Measurements from ENCODE around the gene MYO18B.

Gene MYO18B

DNA sequence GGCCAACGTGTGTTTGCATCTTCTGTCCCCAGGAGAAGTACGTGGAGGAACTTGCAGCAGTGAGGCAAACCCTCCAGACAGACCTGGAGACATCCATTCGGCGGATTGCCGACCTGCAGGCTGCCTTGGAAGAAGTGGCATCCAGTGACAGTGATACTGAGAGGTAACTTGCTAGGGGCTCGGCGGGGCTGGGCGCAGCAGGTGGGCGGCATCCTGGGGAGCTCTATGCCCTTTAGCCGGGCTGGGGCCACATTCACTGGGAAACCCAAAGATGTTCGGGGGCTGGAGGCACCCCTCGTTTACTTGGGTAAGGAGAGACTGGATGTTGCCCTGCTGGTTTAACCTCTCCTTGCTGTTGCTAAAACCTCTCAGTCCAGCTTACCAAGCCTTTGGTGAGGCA is 250.3 kb downstream of the MYO18B start:
- TF ChIP-seq ARNTL (CRISPR knock-in tag; IDR thresholded peaks at IDR 0.05; ENCODE audit: borderline replicate concordance, low read depth) (no peak), TCF4 (CRISPR knock-in tag; IDR thresholded peaks at IDR 0.05; ENCODE audit: borderline replicate concordance) (no peak), BACH2 (CRISPR knock-in tag; IDR thresholded peaks at IDR 0.05; ENCODE audit: borderline replicate concordance) (no peak), ZC3H10 (CRISPR knock-in tag; IDR thresholded peaks at IDR 0.05) (no peak)
- TF ChIP-seq, protein P1, sequence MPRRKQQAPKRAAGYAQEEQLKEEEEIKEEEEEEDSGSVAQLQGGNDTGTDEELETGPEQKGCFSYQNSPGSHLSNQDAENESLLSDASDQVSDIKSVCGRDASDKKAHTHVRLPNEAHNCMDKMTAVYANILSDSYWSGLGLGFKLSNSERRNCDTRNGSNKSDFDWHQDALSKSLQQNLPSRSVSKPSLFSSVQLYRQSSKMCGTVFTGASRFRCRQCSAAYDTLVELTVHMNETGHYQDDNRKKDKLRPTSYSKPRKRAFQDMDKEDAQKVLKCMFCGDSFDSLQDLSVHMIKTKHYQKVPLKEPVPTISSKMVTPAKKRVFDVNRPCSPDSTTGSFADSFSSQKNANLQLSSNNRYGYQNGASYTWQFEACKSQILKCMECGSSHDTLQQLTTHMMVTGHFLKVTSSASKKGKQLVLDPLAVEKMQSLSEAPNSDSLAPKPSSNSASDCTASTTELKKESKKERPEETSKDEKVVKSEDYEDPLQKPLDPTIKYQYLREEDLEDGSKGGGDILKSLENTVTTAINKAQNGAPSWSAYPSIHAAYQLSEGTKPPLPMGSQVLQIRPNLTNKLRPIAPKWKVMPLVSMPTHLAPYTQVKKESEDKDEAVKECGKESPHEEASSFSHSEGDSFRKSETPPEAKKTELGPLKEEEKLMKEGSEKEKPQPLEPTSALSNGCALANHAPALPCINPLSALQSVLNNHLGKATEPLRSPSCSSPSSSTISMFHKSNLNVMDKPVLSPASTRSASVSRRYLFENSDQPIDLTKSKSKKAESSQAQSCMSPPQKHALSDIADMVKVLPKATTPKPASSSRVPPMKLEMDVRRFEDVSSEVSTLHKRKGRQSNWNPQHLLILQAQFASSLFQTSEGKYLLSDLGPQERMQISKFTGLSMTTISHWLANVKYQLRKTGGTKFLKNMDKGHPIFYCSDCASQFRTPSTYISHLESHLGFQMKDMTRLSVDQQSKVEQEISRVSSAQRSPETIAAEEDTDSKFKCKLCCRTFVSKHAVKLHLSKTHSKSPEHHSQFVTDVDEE (CRISPR knock-in tag; IDR thresholded peaks at IDR 0.05) = no peak
- no peak for ATAC-seq

DNA sequence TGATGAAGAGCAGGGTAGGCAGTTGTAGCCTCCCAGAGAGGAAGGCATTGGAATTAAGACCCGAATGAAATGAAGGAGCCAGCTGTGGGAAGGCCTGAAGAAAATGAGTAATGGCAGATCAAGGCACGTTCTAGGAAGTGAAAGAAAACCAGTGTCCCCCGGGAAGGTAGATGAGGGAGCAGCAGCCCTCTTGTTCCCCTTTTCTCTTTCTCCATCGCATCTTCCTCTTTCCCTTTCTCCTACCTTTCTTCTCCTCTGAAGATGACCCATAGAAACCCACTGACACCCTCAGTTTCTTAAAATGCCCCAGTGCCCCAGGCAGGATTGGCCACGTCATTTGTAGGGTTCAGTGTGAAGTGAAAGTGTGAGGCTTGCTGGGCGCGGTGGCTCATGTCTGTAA is 254.7 kb downstream of the MYO18B start:
- TF ChIP-seq, protein P2, sequence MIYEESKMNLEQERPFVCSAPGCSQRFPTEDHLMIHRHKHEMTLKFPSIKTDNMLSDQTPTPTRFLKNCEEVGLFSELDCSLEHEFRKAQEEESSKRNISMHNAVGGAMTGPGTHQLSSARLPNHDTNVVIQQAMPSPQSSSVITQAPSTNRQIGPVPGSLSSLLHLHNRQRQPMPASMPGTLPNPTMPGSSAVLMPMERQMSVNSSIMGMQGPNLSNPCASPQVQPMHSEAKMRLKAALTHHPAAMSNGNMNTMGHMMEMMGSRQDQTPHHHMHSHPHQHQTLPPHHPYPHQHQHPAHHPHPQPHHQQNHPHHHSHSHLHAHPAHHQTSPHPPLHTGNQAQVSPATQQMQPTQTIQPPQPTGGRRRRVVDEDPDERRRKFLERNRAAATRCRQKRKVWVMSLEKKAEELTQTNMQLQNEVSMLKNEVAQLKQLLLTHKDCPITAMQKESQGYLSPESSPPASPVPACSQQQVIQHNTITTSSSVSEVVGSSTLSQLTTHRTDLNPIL (CRISPR knock-in tag; IDR thresholded peaks at IDR 0.05; ENCODE audit: low read depth) = no peak
- TF ChIP-seq ZFP30 (CRISPR knock-in tag; IDR thresholded peaks at IDR 0.05) (no peak), ZNF8 (CRISPR knock-in tag; IDR thresholded peaks at IDR 0.05) (no peak), OSR1 (CRISPR knock-in tag; IDR thresholded peaks at IDR 0.05) (no peak), RARB (CRISPR knock-in tag; IDR thresholded peaks at IDR 0.05) (no peak), ARNTL (CRISPR knock-in tag; IDR thresholded peaks at IDR 0.05; ENCODE audit: borderline replicate concordance, low read depth) (no peak), ZNF70 (CRISPR knock-in tag; IDR thresholded peaks at IDR 0.05) (no peak), ISL1 (CRISPR knock-in tag; IDR thresholded peaks at IDR 0.05) (no peak)
- TF ChIP-seq, protein P3, sequence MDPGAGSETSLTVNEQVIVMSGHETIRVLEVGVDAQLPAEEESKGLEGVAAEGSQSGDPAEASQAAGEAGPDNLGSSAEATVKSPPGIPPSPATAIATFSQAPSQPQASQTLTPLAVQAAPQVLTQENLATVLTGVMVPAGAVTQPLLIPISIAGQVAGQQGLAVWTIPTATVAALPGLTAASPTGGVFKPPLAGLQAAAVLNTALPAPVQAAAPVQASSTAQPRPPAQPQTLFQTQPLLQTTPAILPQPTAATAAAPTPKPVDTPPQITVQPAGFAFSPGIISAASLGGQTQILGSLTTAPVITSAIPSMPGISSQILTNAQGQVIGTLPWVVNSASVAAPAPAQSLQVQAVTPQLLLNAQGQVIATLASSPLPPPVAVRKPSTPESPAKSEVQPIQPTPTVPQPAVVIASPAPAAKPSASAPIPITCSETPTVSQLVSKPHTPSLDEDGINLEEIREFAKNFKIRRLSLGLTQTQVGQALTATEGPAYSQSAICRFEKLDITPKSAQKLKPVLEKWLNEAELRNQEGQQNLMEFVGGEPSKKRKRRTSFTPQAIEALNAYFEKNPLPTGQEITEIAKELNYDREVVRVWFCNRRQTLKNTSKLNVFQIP (CRISPR knock-in tag; IDR thresholded peaks at IDR 0.05; ENCODE audit: borderline replicate concordance, low read depth) = no peak
- TF ChIP-seq, protein P1 (CRISPR knock-in tag; IDR thresholded peaks at IDR 0.05) = no peak
- TF ChIP-seq, protein P4, sequence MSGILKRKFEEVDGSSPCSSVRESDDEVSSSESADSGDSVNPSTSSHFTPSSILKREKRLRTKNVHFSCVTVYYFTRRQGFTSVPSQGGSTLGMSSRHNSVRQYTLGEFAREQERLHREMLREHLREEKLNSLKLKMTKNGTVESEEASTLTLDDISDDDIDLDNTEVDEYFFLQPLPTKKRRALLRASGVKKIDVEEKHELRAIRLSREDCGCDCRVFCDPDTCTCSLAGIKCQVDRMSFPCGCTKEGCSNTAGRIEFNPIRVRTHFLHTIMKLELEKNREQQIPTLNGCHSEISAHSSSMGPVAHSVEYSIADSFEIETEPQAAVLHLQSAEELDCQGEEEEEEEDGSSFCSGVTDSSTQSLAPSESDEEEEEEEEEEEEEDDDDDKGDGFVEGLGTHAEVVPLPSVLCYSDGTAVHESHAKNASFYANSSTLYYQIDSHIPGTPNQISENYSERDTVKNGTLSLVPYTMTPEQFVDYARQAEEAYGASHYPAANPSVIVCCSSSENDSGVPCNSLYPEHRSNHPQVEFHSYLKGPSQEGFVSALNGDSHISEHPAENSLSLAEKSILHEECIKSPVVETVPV (CRISPR knock-in tag; IDR thresholded peaks at IDR 0.05) = no peak
- no peak for ATAC-seq

DNA sequence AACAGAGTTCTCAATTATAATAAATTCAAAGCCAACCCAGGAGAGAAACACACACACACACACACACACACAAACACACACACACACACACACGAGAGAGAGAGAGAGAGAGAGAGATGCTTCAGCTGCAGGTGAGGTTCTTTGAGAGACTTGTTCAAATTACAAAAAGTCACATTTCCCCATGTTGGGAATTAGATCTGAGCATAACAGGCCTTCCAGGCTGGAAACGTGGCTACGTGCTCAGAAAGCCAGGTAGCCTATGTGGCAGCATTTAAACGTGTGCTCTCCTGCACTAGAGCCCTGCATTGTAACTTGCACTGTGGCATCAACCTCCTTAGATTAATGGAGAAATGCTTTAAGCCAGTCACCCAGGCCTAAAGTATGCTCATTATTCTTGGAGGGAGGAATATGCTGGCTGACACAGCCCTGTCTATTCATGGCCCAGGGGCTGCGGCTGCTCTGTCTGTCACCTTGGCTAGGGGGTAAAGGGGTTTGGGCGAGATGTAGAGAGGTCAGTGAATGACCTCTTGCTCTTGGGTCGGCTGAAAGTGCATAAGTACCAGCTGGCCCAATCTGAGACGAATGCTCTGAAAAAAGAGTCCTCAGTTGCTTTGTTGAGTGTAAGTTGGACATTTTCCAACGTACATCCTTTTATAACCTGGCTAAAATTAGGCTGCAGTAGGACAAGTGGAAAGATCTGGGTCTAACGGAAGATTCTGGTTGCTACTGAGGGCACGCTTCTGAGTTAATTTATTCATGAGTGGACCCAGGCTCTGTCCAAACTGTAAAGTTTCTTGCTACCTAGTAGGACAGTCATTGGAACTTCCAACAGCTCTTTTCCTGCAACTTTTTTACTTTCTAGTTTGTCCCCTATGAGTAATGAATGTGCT is 256.1 kb downstream of the MYO18B start:
- no peak for ATAC-seq
- TF ChIP-seq GLIS3 (CRISPR knock-in tag; IDR thresholded peaks at IDR 0.05) (no peak), RARB (CRISPR knock-in tag; IDR thresholded peaks at IDR 0.05) (no peak), BACH2 (CRISPR knock-in tag; IDR thresholded peaks at IDR 0.05; ENCODE audit: borderline replicate concordance) (no peak), ZC3H10 (CRISPR knock-in tag; IDR thresholded peaks at IDR 0.05) (no peak), TOX (CRISPR knock-in tag; IDR thresholded peaks at IDR 0.05; ENCODE audit: borderline replicate concordance) (no peak), OSR1 (CRISPR knock-in tag; IDR thresholded peaks at IDR 0.05) (no peak), ZFP30 (CRISPR knock-in tag; IDR thresholded peaks at IDR 0.05) (no peak), ESRRG (CRISPR knock-in tag; IDR thresholded peaks at IDR 0.05) (no peak), TCF4 (CRISPR knock-in tag; IDR thresholded peaks at IDR 0.05; ENCODE audit: borderline replicate concordance) (no peak), ISL1 (CRISPR knock-in tag; IDR thresholded peaks at IDR 0.05) (no peak), PPARA (CRISPR knock-in tag; IDR thresholded peaks at IDR 0.05; ENCODE audit: borderline replicate concordance) (no peak), CSDC2 (CRISPR knock-in tag; IDR thresholded peaks at IDR 0.05) (no peak), ZNF565 (CRISPR knock-in tag; conservative IDR thresholded peaks at IDR 0.05; ENCODE audit: low read depth) (no peak)
- TF ChIP-seq, protein P3 (CRISPR knock-in tag; IDR thresholded peaks at IDR 0.05; ENCODE audit: borderline replicate concordance, low read depth) = no peak
- TF ChIP-seq, protein P4 (CRISPR knock-in tag; IDR thresholded peaks at IDR 0.05) = no peak
- TF ChIP-seq, protein P2 (CRISPR knock-in tag; IDR thresholded peaks at IDR 0.05; ENCODE audit: low read depth) = no peak
